Psoas muscle (tissue), 8 donors: ENCODE measurements around the gene CHN2. TPM values are rescaled to one million over a fixed set of nuclear protein-coding genes. Genes with fewer than 3 reads are reported as not detected.

ENCODE experiments used
- ATAC-seq, 4 donors: fragments of 200-7000 bp; cut with Tn5 transposase; one replicate each; pipeline ENCODE4 v1.9.1; 2020; ENCODE audit warnings: moderate library complexity in 3 of 4, mild to moderate bottlenecking in 2 of 4
- DNase-seq, 2 donors: peaks; one replicate each; pipeline ENCODE4 v3.0.0-alpha.2; 2020
- H3K27ac ChIP-seq: fragments of 200-600 bp; one replicate; pipeline ENCODE4 v1.8.0; 2022
- H3K27me3 ChIP-seq, 3 donors: fragments of 200-600 bp in 1 of 3; one replicate each; pipeline versions ENCODE4 v1.6.1 to v1.8.0; 2013 to 2022; ENCODE audit warnings: low read length in 2 of 3, mild to moderate bottlenecking in 2 of 3, moderate library complexity in 1 of 3; ENCODE audit not compliant: insufficient read depth in 3 of 3
- H3K36me3 ChIP-seq, 2 donors: fragments of 200-600 bp in 1 of 2; one replicate each; pipeline versions ENCODE4 v1.6.1 to v1.8.0; 2013 to 2022; ENCODE audit warnings: low read depth in 1 of 2, mild to moderate bottlenecking in 1 of 2, moderate library complexity in 1 of 2; ENCODE audit not compliant: insufficient read depth in 1 of 2
- H3K4me1 ChIP-seq: fragments of 200-600 bp; one replicate; pipeline ENCODE4 v1.8.0; 2022
- H3K4me3 ChIP-seq: fragments of 200-600 bp; one replicate; pipeline ENCODE4 v1.8.0; 2022; ENCODE audit warnings: mild to moderate bottlenecking
- H3K9me3 ChIP-seq: fragments of 200-600 bp; one replicate; pipeline ENCODE4 v1.8.0; 2022
- WGBS, 3 donors: extraction: QIAGEN DNeasy Blood & Tissue Kit; methylation state at CpG; one replicate each; pipeline versions ENCODE4 v1.1.6 to v1.1.7; 2013; 5-methylcytosine and 5-hydroxymethylcytosine counted together
- intact Hi-C, 2 donors: fragments of 100-400 bp; cut with DNase I; formaldehyde crosslinking; loops; one replicate each; pipeline versions ENCODE4 v1.11.0 to v1.14.2; 2022
- polyA plus RNA-seq, 3 donors: library from polyadenylated mRNA; stranded (reverse); fragments of 200-250 nt; gene quantifications; one replicate each; pipeline ENCODE4 v1.2.3, GENCODE V29; 2013
- total RNA-seq, 4 donors: library from RNA; stranded (reverse); fragmentation: NEBNext Ultra II Directional in 2 of 4; extraction: Animal tissue kit (Norgen Biotek cat#: 25700) in 2 of 4; gene quantifications; one replicate each; pipeline versions ENCODE4 v1.2.1 to v1.2.4, GENCODE V29; 2021 to 2023
- TF ChIP-seq, protein P1 (sequence below): fragments of 200-600 bp; IDR thresholded peaks from one replicate; pipeline ENCODE4 v1.8.0; 2022; ENCODE audit warnings: antibody characterized with exemption
- donor health status: healthy with polysubstance abuse.
- donor health status: DM: no; HTN: no; CAD: no; lungs with moderate emphysema.
- donor health status: Bipolar disorder and iron deficiency.
- donor health status: healthy.
- donor health status: DM: yes; HTN: yes; CAD: no.
- donor health status: DM: no; HTN: no; CAD: no.
- donor health status: DM: no; HTN: no; CAD: no.
- donor health status: DM: yes; HTN: yes; CAD: no.

Gene CHN2
- total and polyA plus RNA-seq, 7 donors = 0.43 to 18.1 (median 2.3) TPM

DNA sequence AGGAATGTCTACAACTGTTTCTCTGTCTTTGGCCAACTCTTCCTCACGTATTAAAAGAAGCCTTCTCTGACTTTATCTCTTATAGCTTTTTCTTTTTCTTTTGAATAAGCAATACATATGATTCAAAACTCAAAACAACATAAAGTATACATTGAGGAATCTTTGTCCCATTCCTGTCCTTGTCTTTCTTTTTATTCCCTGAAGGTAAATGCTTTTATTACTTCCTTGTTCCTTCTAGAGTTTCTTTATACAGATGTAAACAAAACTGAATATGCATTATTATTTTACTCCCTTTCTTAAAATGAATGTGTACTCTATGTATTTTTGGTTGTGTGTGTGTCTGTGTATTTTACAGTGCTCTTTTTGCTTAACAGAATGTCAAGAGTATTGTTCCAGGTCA, 170.1 kb downstream of the CHN2 start:
- H3K36me3 ChIP-seq = no peaks in the 10 kb centered on the region
- 70 to 82% (median 71%) methylated on average over 1 of the region's 1 CpG for WGBS, 3 donors
- no peaks in the 10 kb centered on the region for H3K27me3 ChIP-seq
- no peak for DNase-seq
- no peak for ATAC-seq
- no peak overlapping the region for H3K4me3 ChIP-seq
- no peaks in the 10 kb centered on the region for H3K9me3 ChIP-seq
- intact Hi-C loops = no loop called here
- H3K4me1 ChIP-seq = no peaks in the 10 kb centered on the region
- TF ChIP-seq, protein P1, sequence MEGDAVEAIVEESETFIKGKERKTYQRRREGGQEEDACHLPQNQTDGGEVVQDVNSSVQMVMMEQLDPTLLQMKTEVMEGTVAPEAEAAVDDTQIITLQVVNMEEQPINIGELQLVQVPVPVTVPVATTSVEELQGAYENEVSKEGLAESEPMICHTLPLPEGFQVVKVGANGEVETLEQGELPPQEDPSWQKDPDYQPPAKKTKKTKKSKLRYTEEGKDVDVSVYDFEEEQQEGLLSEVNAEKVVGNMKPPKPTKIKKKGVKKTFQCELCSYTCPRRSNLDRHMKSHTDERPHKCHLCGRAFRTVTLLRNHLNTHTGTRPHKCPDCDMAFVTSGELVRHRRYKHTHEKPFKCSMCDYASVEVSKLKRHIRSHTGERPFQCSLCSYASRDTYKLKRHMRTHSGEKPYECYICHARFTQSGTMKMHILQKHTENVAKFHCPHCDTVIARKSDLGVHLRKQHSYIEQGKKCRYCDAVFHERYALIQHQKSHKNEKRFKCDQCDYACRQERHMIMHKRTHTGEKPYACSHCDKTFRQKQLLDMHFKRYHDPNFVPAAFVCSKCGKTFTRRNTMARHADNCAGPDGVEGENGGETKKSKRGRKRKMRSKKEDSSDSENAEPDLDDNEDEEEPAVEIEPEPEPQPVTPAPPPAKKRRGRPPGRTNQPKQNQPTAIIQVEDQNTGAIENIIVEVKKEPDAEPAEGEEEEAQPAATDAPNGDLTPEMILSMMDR = no peak
- no peak overlapping the region for H3K27ac ChIP-seq

DNA sequence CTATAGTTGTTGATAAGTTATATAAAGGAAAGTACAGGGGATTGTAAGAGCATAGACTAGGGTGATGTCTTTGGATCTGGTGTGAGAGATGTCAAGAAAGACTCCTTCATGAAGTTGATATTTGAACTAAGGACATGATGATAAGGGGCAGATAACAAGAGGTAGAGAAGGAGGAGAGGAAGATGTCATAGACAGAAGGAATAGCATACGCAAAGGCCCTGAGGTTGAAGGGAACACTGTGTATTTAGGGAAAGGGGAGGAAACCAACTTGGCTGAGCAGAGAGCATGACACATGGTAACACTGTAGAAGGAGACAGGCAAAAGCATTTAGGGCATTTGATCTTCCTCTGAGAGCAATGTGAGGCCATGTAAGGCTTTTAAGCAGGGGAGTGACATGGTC, 170.8 kb downstream of the CHN2 start:
- intact Hi-C loops = no loop called here
- Histone ChIP-seq H3K9me3 (no peaks in the 10 kb centered on the region), H3K27ac (no peak overlapping the region), H3K4me1 (no peaks in the 10 kb centered on the region), H3K4me3 (no peak overlapping the region), H3K27me3 (no peaks in the 10 kb centered on the region), H3K36me3 (no peaks in the 10 kb centered on the region)
- ATAC-seq = no peak
- DNase-seq = no peak
- TF ChIP-seq, protein P1 = no peak
- 98 to 100% (median 100%) methylated on average over 1 of the region's 1 CpG for WGBS, 3 donors

DNA sequence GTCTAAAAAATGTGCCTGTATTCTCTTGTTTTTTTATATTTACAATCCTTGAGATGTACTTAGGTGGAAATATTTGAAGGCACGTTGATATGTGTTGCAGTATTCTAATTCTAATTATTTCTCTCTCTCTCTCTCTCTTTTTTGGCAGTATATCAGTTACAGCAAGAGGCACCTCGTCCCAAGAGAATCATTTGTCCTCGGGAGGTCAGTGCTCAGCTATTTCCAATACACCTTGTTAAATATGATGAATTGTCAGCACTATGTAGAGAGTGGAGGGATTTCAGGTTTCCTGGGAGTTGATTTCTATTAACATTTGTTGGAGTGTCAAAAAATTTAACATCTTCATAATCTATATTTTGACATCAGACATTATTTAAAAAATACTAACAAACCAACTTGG, 173.2 kb downstream of the CHN2 start:
- WGBS, 3 donors = 23 to 40% (median 26%) methylated on average over 3 of the region's 3 CpGs
- TF ChIP-seq, protein P1 = no peak
- ATAC-seq = no peak

DNA sequence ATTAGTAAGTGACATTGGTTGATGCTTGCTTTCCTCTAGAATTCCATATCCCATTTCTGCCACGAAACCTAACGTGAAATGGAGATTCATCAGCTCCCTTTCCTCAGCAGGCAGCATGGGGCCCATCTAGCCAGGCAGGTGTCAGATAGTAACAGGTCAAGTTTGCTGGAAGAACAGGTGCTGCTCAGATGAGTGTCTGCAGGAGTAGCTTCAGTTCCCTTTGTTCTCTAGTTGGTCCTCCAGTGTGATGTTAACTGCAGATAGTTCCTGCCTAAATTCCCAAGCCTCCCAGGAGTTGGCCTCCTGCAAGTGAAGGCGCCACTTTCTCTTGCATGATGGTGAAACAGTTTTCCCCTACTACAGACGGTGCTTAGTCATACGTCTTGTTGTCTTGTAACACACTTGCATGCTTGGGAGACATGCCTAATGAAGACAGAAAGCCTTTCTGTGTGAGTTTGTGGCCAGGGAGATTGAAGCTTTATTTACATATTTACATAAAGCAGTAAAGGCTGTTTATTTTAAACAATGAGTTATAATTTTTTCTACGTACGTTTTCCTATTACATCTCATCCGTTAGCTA, 175.4 kb downstream of the CHN2 start:
- ATAC-seq = no peak
- Histone ChIP-seq H3K4me3 (no peak overlapping the region), H3K36me3 (no peaks in the 10 kb centered on the region), H3K4me1 (no peaks in the 10 kb centered on the region), H3K27ac (no peak overlapping the region), H3K27me3 (no peaks in the 10 kb centered on the region), H3K9me3 (no peaks in the 10 kb centered on the region)
- TF ChIP-seq, protein P1 = no peak
- intact Hi-C loops = no loop called here
- DNase-seq = no peak
- 86 to 97% (median 91%) methylated on average over 8 of the region's 8 CpGs for WGBS, 3 donors

More for the DNA sequence above, 173.2 kb downstream of the CHN2 start:
- no peak overlapping the region for H3K27ac ChIP-seq
- intact Hi-C loops = no loop called here
- no peak for DNase-seq
- H3K27me3 ChIP-seq = no peaks in the 10 kb centered on the region
- no peaks in the 10 kb centered on the region for H3K36me3 ChIP-seq
- H3K4me3 ChIP-seq = no peak overlapping the region
- no peaks in the 10 kb centered on the region for H3K4me1 ChIP-seq
- no peaks in the 10 kb centered on the region for H3K9me3 ChIP-seq
